Activated T-cell treated with anti-CD3 and anti-CD28 coated beads, Interleukin-2, amount 50 U/mL, for 1 hour (primary cell): ENCODE data around the gene ALDH5A1.

ENCODE experiments used
- DNase-seq: peaks from one replicate; pipeline ENCODE4 v3.0.0-alpha.2; 2020

Gene ALDH5A1

GRCh38 chr6:24494821-24495795, at the start of gene ALDH5A1:
TSS of gene ALDH5A1 (plus strand) at chr6:24494969. CDS start at chr6:24494997, 28 bp downstream.
- DNase-seq = peak; percentile 83

- no peak for DNase-seq
Observed at GRCh38 chr6:24445704-24446103, 49.1 kb upstream of the ALDH5A1 start.

GRCh38 chr6:24446670-24447069, 48.1 kb upstream of the ALDH5A1 start:
- no peak for DNase-seq

- DNase-seq = no peak
Observed at GRCh38 chr6:24448396-24448795, 46.4 kb upstream of the ALDH5A1 start.

- DNase-seq = no peak
Observed at GRCh38 chr6:24448828-24449525, 45.8 kb upstream of the ALDH5A1 start.

GRCh38 chr6:24451581-24452388, 43.0 kb upstream of the ALDH5A1 start:
- no peak for DNase-seq

- DNase-seq = no peak
Observed at GRCh38 chr6:24453921-24454320, 40.8 kb upstream of the ALDH5A1 start.

- no peak for DNase-seq
Observed at GRCh38 chr6:24454452-24454851, 40.3 kb upstream of the ALDH5A1 start.

- no peak for DNase-seq
Observed at GRCh38 chr6:24455061-24455460, 39.7 kb upstream of the ALDH5A1 start.

- no peak for DNase-seq
Observed at GRCh38 chr6:24458134-24458533, 36.6 kb upstream of the ALDH5A1 start.

- no peak for DNase-seq
Observed at GRCh38 chr6:24458941-24459340, 35.8 kb upstream of the ALDH5A1 start.

GRCh38 chr6:24460966-24461365, 33.8 kb upstream of the ALDH5A1 start:
- no peak for DNase-seq

GRCh38 chr6:24464253-24465038, 30.3 kb upstream of the ALDH5A1 start:
- no peak for DNase-seq

GRCh38 chr6:24469811-24470210, 25.0 kb upstream of the ALDH5A1 start:
- no peak for DNase-seq

GRCh38 chr6:24472181-24472580, 22.6 kb upstream of the ALDH5A1 start:
- DNase-seq = no peak

- no peak for DNase-seq
Observed at GRCh38 chr6:24476631-24477030, 18.1 kb upstream of the ALDH5A1 start.

- DNase-seq = no peak
Observed at GRCh38 chr6:24477070-24477469, 17.7 kb upstream of the ALDH5A1 start.

GRCh38 chr6:24478903-24479302, 15.9 kb upstream of the ALDH5A1 start:
- no peak for DNase-seq

- no peak for DNase-seq
Observed at GRCh38 chr6:24480705-24481104, 14.1 kb upstream of the ALDH5A1 start.

GRCh38 chr6:24481449-24481848, 13.3 kb upstream of the ALDH5A1 start:
- no peak for DNase-seq

- DNase-seq = no peak
Observed at GRCh38 chr6:24484657-24485323, 10.0 kb upstream of the ALDH5A1 start.

- DNase-seq = no peak
Observed at GRCh38 chr6:24486065-24486464, 8.7 kb upstream of the ALDH5A1 start.
